GM11168 (cell line): ENCODE measurements around the gene CYP1A2.
"Not testable (repeated sequence)": the region's sequence is repeated elsewhere in the genome, so short reads cannot be mapped to it uniquely, and the experiment has no call there.

ENCODE experiments used
- in situ Hi-C: fragments of 300-500 bp; cut with MboI; formaldehyde crosslinking; loops from one replicate; pipeline ENCODE4 v1.12.0; 2022; ENCODE audit warnings: low sequenced_read_pairs; ENCODE audit not compliant: unreplicated experiment

Gene CYP1A2

GRCh38 chr15:74748322-74748946 lies at the start of gene CYP1A2:
TSS of gene CYP1A2 (plus strand) at chr15:74748845. CDS start at chr15:74749739, 894 bp downstream.
- in situ Hi-C loops, result no loop called here

GRCh38 chr15:74709011-74709410 lies 39.6 kb upstream of the CYP1A2 start:
- in situ Hi-C loops, result no loop called here

- in situ Hi-C loops, result no loop called here
These were observed 38.8 kb upstream of the CYP1A2 start for GRCh38 chr15:74709892-74710291.

- in situ Hi-C loops, result no loop called here
These were observed 38.1 kb upstream of the CYP1A2 start for GRCh38 chr15:74710319-74711094.

- in situ Hi-C loops, result no loop called here
These were observed 36.3 kb upstream of the CYP1A2 start for GRCh38 chr15:74712311-74712710.

- in situ Hi-C loops, result no loop called here
These were observed 32.0 kb upstream of the CYP1A2 start for GRCh38 chr15:74716651-74717050.

- in situ Hi-C loops, result no loop called here
These were observed 26.1 kb upstream of the CYP1A2 start for GRCh38 chr15:74722591-74722990.

- in situ Hi-C loops, result no loop called here
These were observed 25.5 kb upstream of the CYP1A2 start for GRCh38 chr15:74723187-74723586.

GRCh38 chr15:74723754-74724334 lies 24.8 kb upstream of the CYP1A2 start:
- in situ Hi-C loops, result no loop called here

GRCh38 chr15:74724570-74725224 lies 23.9 kb upstream of the CYP1A2 start:
- in situ Hi-C loops, result no loop called here

- in situ Hi-C loops, result no loop called here
These were observed 23.3 kb upstream of the CYP1A2 start, which contains the start of gene CYP1A1 for GRCh38 chr15:74725225-74725774. TSS of gene CYP1A1 (minus strand) at chr15:74725528. CDS start at chr15:74723097, 2,431 bp downstream.

- in situ Hi-C loops, result no loop called here
These were observed 22.5 kb upstream of the CYP1A2 start for GRCh38 chr15:74725845-74726773.

GRCh38 chr15:74726774-74727164 lies 21.9 kb upstream of the CYP1A2 start:
- in situ Hi-C loops, result no loop called here

- in situ Hi-C loops, result no loop called here
These were observed 20.9 kb upstream of the CYP1A2 start for GRCh38 chr15:74727727-74728126.

- in situ Hi-C loops, result not testable (repeated sequence)
These were observed 19.9 kb upstream of the CYP1A2 start for GRCh38 chr15:74728699-74729098.

GRCh38 chr15:74729372-74729771 lies 19.3 kb upstream of the CYP1A2 start:
- in situ Hi-C loops, result not testable (repeated sequence)

- in situ Hi-C loops, result no loop called here
These were observed 17.9 kb upstream of the CYP1A2 start for GRCh38 chr15:74730619-74731316.

- in situ Hi-C loops, result no loop called here
These were observed 15.8 kb upstream of the CYP1A2 start for GRCh38 chr15:74732846-74733245.

GRCh38 chr15:74733269-74733668 lies 15.4 kb upstream of the CYP1A2 start:
- in situ Hi-C loops, result no loop called here
